GM12864 (cell line): Measurements from ENCODE around the gene HIGD1B.

Experiments used
- DNase-seq: peaks from one replicate; pipeline ENCODE4 v3.0.0-alpha.2; 2011; ENCODE audit warnings: low read depth
- H3K4me3 ChIP-seq: 2 replicates; pipeline ENCODE4 v1.5.1; 2011; ENCODE audit warnings: mild to moderate bottlenecking, low read depth, low read length, control low read depth
- CTCF ChIP-seq: IDR thresholded peaks from 2 replicates; pipeline ENCODE4 v1.5.1; 2011; ENCODE audit warnings: low read depth, mild to moderate bottlenecking, moderate library complexity, low read length, control low read depth, inconsistent platforms; ENCODE audit errors: missing control alignments

The HIGD1B gene

GRCh38 chr17:44847586-44847985 is at the start of gene HIGD1B:
Gene HIGD1B (plus strand): TSS chr17:44847883. CDS start chr17:44848153, 270 bp downstream.
- TF ChIP-seq CTCF, result no peak
- DNase-seq, result no peak
- H3K4me3 ChIP-seq, result no peak within 1 kb of the TSS

- no peak for DNase-seq
- no peak for TF ChIP-seq CTCF
- no peak overlapping the region for H3K4me3 ChIP-seq
Observed at GRCh38 chr17:44798356-44798755, 49.3 kb upstream of the HIGD1B start.

- DNase-seq, result no peak
- H3K4me3 ChIP-seq, result no peak overlapping the region
- no peak for TF ChIP-seq CTCF
Observed at GRCh38 chr17:44801880-44802279, 45.8 kb upstream of the HIGD1B start.

- no peak overlapping the region for H3K4me3 ChIP-seq
- TF ChIP-seq CTCF, result no peak
- DNase-seq, result no peak
Observed at GRCh38 chr17:44804302-44805089, 43.2 kb upstream of the HIGD1B start.

- DNase-seq, result no peak
- TF ChIP-seq CTCF, result no peak
- no peak overlapping the region for H3K4me3 ChIP-seq
Observed at GRCh38 chr17:44807093-44807816, 40.4 kb upstream of the HIGD1B start.

- TF ChIP-seq CTCF, result no peak
Observed at GRCh38 chr17:44807817-44808155, 39.9 kb upstream of the HIGD1B start.

More at GRCh38 chr17:44807817-44808155, 39.9 kb upstream of the HIGD1B start:
- DNase-seq, result no peak
- no peak overlapping the region for H3K4me3 ChIP-seq
